Transverse colon (tissue), 3 donors: ENCODE data around the gene SDK1.

Experiments used
- CTCF ChIP-seq, 5 experiments: fragments of 200-600 bp in 3 of 5; fragments of 450-650 bp in 2 of 5; sonication (generic) in 3 of 5; IDR thresholded peaks; 1 replicate in 2 of 5; 2 replicates in 3 of 5; pipeline ENCODE4 v1.5.1; 2016 to 2017; ENCODE audit warnings: antibody characterized with exemption in 5 of 5, inconsistent platforms in 3 of 5, mild to moderate bottlenecking in 2 of 5, moderate library complexity in 1 of 5
- EP300 ChIP-seq: sonication (generic); formaldehyde crosslinking; IDR thresholded peaks from one replicate; pipeline ENCODE4 v1.6.1; 2017; ENCODE audit warnings: antibody characterized with exemption, low read depth
- POLR2A ChIP-seq: fragments of 450-650 bp; IDR thresholded peaks from one replicate; pipeline ENCODE4 v1.6.1; 2016; ENCODE audit warnings: antibody characterized with exemption, mild to moderate bottlenecking, moderate library complexity

- TF ChIP-seq CTCF (IDR thresholded peaks at IDR 0.05), result no peak
- no peak for TF ChIP-seq EP300
- TF ChIP-seq POLR2A, result no peak
These were observed 354.6 kb downstream of the SDK1 start for GRCh38 chr7:3655635-3656034.
